Stimulated activated CD8-positive, alpha-beta memory T cell treated with anti-CD3 and anti-CD28 coated beads, Interleukin-12 subunit alpha, Interleukin-12 subunit beta, amount 100 ng/mL, for 1 hour (primary cell): ENCODE results near the gene FHIT.

Source experiments
- DNase-seq: peaks from one replicate; pipeline ENCODE4 v3.0.0-alpha.2; 2020; ENCODE audit warnings: low read depth

Gene FHIT

DNA sequence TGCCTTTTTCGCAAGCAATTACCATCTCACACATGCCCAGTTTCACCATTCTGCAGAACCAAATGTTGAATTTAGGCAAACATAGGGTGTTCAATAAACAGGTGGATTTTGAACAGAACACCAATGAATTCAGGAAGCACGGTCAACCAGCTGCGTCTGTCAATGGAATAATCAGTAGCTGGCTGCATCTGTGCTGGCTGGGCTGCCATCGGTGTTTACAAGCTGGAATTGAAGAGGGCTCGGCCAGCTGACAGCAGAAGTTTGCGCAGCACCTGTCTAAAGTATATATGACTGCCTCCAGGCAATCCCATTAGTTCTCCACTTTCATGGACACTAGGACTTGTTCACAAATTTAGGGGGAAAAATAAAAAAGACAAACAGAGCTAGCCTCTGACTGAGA is 1205.0 kb downstream of the FHIT start:
- DNase-seq: no peak

DNA sequence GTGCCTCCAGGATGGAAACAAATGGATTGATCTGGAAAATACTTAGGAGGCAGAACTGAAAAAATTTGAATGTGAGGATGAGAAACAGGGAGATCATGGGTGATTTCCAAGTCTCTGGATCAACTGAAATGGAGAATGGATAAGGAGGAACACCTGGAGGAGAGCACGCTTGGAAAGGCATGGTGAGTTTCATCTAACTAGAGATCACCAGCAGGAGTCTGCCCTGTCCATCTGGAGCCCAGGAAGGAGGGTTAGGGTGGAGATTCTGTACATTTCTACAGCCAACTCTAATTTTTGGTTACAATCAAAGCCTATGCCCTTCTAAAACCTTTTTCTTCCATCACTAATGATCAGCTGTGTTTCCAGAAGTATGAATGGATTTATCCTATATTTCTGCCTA is 1205.6 kb downstream of the FHIT start:
- no peak for DNase-seq

- no peak for DNase-seq
Observed at GRCh38 chr3:60036803-60037202, 1214.4 kb downstream of the FHIT start.

- no peak for DNase-seq
Observed at GRCh38 chr3:60033901-60034453, 1217.3 kb downstream of the FHIT start.

DNA sequence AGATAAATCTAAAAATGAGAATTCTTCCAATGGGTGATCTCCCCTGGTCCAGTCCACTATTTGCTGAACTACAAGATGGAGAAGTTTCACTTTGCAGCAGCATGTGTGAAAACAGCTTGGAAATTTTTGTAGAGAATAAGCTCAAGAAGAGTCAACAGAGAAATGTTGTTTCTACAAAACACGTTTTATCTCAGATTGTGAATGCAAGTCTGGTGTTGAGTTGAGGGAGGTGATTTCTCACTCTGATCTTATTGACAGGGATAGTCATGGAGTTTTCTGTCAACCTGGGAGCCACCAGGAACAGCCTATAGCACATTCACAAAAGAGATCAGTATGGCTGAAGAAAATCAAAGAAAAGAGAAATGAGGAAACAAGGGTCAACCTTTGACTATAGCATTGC is 1220.3 kb downstream of the FHIT start:
- DNase-seq: no peak

- DNase-seq: no peak
Observed at GRCh38 chr3:60028233-60028632, 1223.0 kb downstream of the FHIT start.

DNA sequence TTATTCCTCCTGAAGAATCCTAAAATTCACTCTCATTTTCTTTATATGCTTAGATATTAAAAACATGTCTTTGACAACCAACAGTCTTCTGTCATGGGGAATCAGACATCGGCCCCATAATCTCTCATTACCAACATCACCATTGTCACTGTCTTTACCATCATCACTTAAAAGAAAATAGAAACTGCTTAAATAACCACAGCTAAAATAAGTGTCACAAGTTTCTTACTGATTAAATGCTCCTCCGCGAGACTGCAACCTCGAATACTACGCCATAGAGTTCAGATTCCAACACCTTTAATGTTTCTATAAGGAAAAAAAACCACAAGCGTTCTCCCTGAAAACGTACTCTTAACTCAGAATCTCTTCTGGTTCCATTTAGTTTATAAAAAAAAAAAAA is 1223.9 kb downstream of the FHIT start:
- no peak for DNase-seq

GRCh38 chr3:60025096-60026050 is 1225.9 kb downstream of the FHIT start:
- no peak for DNase-seq

- no peak for DNase-seq
Observed at GRCh38 chr3:60024400-60024799, 1226.9 kb downstream of the FHIT start.

GRCh38 chr3:60023189-60023588 is 1228.1 kb downstream of the FHIT start:
- no peak for DNase-seq

GRCh38 chr3:60017631-60018030 is 1233.6 kb downstream of the FHIT start:
- peak; percentile 12 for DNase-seq

DNA sequence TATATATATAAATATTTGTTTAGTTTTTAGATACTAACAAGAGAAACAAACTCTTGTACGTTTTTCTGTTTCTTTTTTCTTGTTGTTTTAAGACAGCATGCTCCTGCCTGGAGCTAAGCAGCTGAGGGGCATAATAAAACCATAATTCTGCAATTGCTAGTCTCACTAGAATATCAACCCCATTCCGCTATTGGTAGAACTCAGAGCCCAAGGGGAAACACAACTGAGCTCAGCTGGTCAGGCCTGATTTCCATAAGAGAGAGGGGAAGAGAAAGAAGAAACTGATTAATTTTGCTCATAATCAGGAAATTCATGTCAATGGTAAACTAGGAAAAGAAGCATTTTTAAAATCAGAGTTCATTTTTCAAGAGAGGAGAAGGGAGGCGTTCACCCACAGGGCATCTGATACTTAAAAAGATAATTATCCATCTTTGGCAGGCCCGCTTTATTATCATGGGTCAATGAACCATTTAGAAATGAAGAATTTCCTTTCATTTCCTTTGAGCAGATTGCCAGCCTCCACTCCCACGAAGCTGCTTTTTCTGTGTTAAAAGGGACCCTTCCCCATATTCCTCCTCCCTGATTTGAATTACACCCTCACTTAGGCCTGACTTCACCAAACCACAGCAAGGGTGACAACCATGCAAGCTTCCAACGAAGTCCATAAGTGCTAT is 1236.1 kb downstream of the FHIT start:
- no peak for DNase-seq

DNA sequence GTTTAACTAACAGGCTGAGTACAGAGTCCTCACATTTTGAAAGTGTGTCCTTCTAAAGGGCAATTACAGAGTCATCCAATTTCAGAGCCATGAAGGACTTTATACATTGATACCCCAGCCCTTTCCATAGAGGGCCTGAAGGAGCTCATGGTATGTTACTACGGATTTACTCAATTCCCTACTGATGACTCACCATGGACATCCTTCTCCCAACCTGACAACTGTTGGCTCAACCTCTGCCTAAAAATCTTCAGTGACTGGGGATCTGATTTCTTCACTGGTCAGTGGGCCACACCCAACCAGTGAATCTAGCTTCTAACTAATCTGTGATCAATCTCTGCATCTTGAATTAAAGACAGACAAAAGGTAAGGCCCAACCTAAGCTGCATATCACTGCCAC is 1238.0 kb downstream of the FHIT start:
- no peak for DNase-seq

DNA sequence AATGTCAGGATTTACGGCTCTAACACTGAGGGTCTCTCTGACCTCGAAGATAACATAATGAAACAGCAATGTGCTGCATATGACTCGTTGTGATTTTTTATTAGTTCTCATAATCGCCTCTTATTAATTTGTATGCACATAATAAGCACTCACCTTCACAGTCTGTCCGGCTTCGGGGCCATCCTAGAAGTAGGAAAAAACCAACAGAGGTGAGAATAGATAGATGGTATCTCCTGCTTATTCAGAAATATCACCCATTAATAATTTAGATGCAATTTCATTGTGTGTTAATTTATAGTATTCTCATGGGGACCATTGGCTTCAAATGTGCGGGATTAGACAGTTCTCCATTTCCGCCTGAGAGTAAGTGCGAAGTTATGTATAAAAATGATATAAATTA is 1240.0 kb downstream of the FHIT start:
- DNase-seq: no peak

- peak; percentile 20 for DNase-seq
Observed at GRCh38 chr3:60010781-60011180, 1240.5 kb downstream of the FHIT start.

DNA sequence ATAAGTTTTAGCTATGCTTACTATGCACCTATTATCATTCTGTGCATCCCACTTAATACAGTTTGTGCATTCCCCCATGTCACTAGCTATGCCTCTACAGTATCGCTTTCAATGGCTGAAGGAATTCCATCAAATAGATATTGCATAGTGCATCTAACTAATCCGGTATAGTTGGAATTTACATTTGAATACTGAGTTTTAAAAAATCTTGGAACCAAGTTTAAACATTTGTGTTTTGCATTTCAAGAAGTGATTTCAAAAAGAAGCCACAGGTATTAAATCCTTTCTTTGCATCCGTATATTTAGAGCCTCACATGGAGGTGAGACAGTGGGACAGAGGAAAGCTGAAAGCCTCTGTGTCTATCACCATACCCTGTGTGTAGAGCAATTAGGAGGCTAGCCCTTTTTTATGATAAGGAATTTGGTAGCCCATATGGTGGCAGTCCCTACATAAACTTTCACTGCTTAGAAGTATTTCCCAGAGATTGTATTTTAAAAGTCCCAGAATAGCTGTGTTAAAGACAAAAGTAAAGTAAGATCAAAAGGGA is 1241.2 kb downstream of the FHIT start:
- DNase-seq: no peak

DNA sequence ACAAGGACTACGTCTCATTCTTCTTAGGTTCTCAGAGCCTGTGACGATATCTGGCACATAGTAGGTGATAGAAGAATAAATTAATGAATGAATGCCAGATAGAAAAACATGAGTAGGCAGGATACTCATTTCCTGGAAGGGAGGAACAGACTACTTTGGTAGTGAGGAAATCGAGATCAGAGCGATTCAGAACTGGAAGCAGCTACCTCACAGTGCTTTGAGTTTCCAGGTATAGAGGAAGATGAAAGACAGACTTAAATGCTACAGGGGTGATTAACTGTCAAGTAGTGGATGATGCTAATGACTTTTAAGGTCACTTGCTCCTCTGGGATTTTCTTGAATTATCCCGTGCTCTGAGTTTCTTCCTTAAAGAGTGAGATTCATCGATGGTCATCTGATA is 1249.9 kb downstream of the FHIT start:
- no peak for DNase-seq

GRCh38 chr3:60000311-60001105 is 1250.7 kb downstream of the FHIT start:
- no peak for DNase-seq

DNA sequence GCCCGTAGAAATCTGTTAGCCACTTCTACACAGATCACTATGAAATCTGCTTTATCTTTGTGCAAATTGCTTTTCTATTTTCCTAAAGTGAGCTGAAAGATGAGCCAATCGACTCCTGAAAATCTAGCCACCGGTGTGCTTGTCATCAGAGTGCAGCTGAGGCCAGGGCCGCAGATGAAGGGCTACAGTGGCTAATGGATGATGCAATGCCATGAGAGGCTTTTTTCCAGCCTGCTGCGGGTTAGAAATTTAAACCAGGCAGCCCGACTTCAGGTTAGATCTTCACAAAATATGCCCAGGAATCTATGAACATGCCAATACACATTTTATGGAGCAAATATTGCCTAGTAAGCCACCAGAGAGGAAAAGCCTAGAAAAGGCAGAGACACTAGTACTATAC is 1253.2 kb downstream of the FHIT start:
- no peak for DNase-seq

DNA sequence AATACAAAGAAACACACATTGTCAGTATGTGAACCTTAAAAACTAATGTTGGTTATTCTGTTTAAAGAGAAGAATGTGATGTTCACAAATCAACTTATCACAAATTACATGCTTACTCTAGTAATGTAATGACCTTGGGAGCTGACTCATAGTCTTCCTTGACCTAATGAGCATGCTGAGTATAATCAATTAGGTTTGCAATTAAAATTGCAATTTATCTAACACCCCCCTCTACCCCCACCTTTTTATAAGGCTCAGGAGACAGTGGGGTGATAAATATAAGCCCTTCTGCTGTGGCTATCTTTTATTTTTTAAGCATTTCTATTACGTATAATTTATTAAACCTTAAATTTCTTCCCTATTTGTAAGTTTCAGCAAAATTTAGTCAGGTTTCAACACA is 1253.7 kb downstream of the FHIT start:
- no peak for DNase-seq

DNA sequence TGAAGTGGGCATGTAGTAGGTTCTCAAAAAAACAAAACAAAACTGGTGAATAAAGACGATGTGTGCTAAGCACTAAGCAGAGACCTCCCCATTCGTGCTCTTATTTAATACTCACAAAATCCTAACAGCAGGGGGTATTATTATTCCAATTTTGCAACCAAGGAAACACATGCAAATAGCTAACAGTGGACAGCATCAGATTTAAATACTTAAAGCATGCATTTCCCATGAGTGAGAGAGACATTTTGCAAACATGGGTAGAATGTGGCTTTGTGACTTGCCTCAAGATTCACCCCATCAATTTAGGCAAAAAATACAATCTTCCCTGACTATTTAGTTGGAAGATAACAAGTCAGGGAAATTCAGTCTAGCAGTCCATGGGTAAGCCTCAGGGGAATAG is 1255.2 kb downstream of the FHIT start:
- DNase-seq: no peak

DNA sequence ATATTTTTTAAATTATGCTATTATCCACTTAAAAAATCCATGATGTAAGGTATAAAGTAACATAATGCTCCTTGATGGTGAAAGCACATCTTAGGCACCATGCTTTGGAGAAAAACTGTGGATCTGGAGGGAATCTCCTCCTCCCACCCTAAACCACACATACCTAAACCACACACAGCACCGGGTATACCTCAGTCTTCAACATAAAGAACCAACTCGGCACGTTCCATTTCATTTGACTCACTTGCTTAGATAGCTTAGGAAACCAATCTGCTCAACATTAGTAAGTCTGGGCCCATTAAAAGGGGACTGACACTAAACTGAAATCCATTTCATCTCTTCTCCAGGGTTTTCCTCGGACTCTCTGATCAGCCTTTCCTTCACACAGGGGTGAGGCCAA is 1255.7 kb downstream of the FHIT start:
- DNase-seq: no peak
